Adrenal gland (tissue), 12 donors: ENCODE data around the gene CDIP1. TPM values are rescaled to one million over a fixed set of nuclear protein-coding genes. Genes with fewer than 3 reads are reported as not detected.

Experiments used
- DNase-seq, 7 donors: peaks; one replicate each; pipeline ENCODE4 v3.0.0-alpha.2; 2019 to 2020
- H3K27ac ChIP-seq, 5 donors: fragments of 200-600 bp; sonication (generic) in 4 of 5; 1 replicate in 3 of 5; 2 replicates in 2 of 5; pipeline versions ENCODE4 v1.5.1 to v1.8.0; 2016 to 2020; ENCODE audit warnings: mild to moderate bottlenecking in 1 of 5
- H3K27me3 ChIP-seq: fragments of 200-600 bp; 2 replicates; pipeline ENCODE4 v1.8.0; 2021
- H3K36me3 ChIP-seq, 2 donors: fragments of 200-600 bp; replicated peaks in 1 of 2; 1 replicate in 1 of 2; 2 replicates in 1 of 2; pipeline versions ENCODE4 v1.5.1 to v1.8.0; 2018 to 2022
- H3K4me1 ChIP-seq, 2 donors: fragments of 200-600 bp; replicated peaks in 1 of 2; 1 replicate in 1 of 2; 2 replicates in 1 of 2; pipeline versions ENCODE4 v1.5.1 to v1.8.0; 2018 to 2021
- H3K4me3 ChIP-seq, 4 donors: fragments of 200-600 bp; sonication (generic) in 3 of 4; one replicate each; pipeline ENCODE4 v1.5.1; 2016 to 2018
- H3K9me3 ChIP-seq, 3 donors: fragments of 200-600 bp; sonication (generic) in 1 of 3; replicated peaks in 1 of 3; 1 replicate in 2 of 3; 2 replicates in 1 of 3; pipeline versions ENCODE4 v1.5.1 to v1.8.0; 2016 to 2021
- CTCF ChIP-seq, 6 experiments: fragments of 450-650 bp in 4 of 6; fragments of 200-600 bp in 2 of 6; sonication (generic) in 1 of 6; IDR thresholded peaks; 1 replicate in 5 of 6; 2 replicates in 1 of 6; pipeline versions ENCODE4 v1.5.1 to v1.8.0; 2016 to 2021; ENCODE audit warnings: antibody characterized with exemption in 6 of 6, mild to moderate bottlenecking in 2 of 6, moderate library complexity in 1 of 6
- POLR2A ChIP-seq, 2 donors: fragments of 450-650 bp; IDR thresholded peaks; one replicate each; pipeline ENCODE4 v1.6.1; 2017; ENCODE audit warnings: antibody characterized with exemption in 2 of 2, mild to moderate bottlenecking in 2 of 2, moderate library complexity in 1 of 2
- WGBS, 4 donors: extraction: QIAGEN DNeasy Blood & Tissue Kit in 2 of 4; methylation state at CpG; one replicate each; pipeline versions ENCODE4 v1.1.5 to v1.1.7; 2013 to 2017; 5-methylcytosine and 5-hydroxymethylcytosine counted together
- intact Hi-C, 2 donors: fragments of 100-400 bp; cut with DNase I; formaldehyde crosslinking; loops; one replicate each; pipeline versions ENCODE4 v1.14.1 to v1.15.0; 2022 to 2023
- polyA plus RNA-seq, 3 donors: library from polyadenylated mRNA; stranded (reverse); fragments of 200-250 nt in 2 of 3; fragments of 350-450 nt in 1 of 3; fragmentation: Illumina TruSeq in 1 of 3; extraction: RNeasy Lipid Tissue Mini Kit (QIAGEN cat#74804) in 1 of 3; gene quantifications; one replicate each; pipeline ENCODE4 v1.2.3, GENCODE V29; 2013 to 2014
- total RNA-seq, 9 donors: library from RNA; depleted of rRNA in 4 of 9; stranded (reverse); fragments of >200 nt in 4 of 9; fragments of 120-200 nt in 1 of 9; fragmentation: NEBNext Ultra II Directional in 1 of 9; extraction: Animal tissue kit (Norgen Biotek cat#: 25700) in 1 of 9; gene quantifications; one replicate each; pipeline versions ENCODE4 v1.1.0 to v1.2.4, GENCODE V29; 2013 to 2023
- donor health status: healthy with polysubstance abuse.
- donor health status: Bipolar disorder and iron deficiency.
- donor health status: DM: yes; HTN: yes; CAD: no.
- donor health status: DM: no; HTN: no; CAD: no.
- donor health status: DM: no; HTN: no; CAD: no.
- donor health status: DM: yes; HTN: yes; CAD: no.

CDIP1 gene
- total and polyA plus RNA-seq, 12 donors: 23.6 to 68.0 (median 42.2) TPM

- Histone ChIP-seq H3K4me1 (no peaks in the 10 kb centered on the region), H3K36me3 (no peaks in the 10 kb centered on the region), H3K9me3 (no peaks in the 10 kb centered on the region), H3K4me3 (no peak overlapping the region), H3K27ac (no peak overlapping the region), H3K27me3 (no peaks in the 10 kb centered on the region)
- 54 to 75% (median 68%) methylated on average over 9 of the region's 9 CpGs for WGBS, 4 donors
- intact Hi-C loops: no loop called here
- TF ChIP-seq CTCF (IDR thresholded peaks at IDR 0.05): no peak
- TF ChIP-seq POLR2A (IDR thresholded peaks at IDR 0.05): no peak
- no peak for DNase-seq
Observed at GRCh38 chr16:4561596-4561995, 23.0 kb upstream of the CDIP1 start.

- Histone ChIP-seq H3K36me3 (no peaks in the 10 kb centered on the region), H3K9me3 (no peaks in the 10 kb centered on the region), H3K4me3 (no peak overlapping the region), H3K27me3 (no peaks in the 10 kb centered on the region), H3K4me1 (no peaks in the 10 kb centered on the region), H3K27ac (no peak overlapping the region)
- DNase-seq: no peak
- WGBS, 4 donors: 66 to 84% (median 78%) methylated on average over 10 of the region's 10 CpGs
- intact Hi-C loops: no loop called here
- TF ChIP-seq CTCF (IDR thresholded peaks at IDR 0.05) (no peak), POLR2A (IDR thresholded peaks at IDR 0.05) (no peak)
Observed at GRCh38 chr16:4557973-4558372, 19.4 kb upstream of the CDIP1 start.

- H3K36me3 ChIP-seq: no peaks in the 10 kb centered on the region
- intact Hi-C loops: no loop called here
- no peaks in the 10 kb centered on the region for H3K27me3 ChIP-seq
- H3K27ac ChIP-seq: no peak overlapping the region
- H3K4me1 ChIP-seq: no peaks in the 10 kb centered on the region
- 86 to 91% (median 90%) methylated on average over 11 to 14 of the region's 14 CpGs for WGBS, 4 donors
- no peak for DNase-seq
- H3K4me3 ChIP-seq: no peak overlapping the region
- TF ChIP-seq CTCF (IDR thresholded peaks at IDR 0.05): no peak
- TF ChIP-seq POLR2A (IDR thresholded peaks at IDR 0.05): no peak
- H3K9me3 ChIP-seq: no peaks in the 10 kb centered on the region
Observed at GRCh38 chr16:4556580-4556979, 18.0 kb upstream of the CDIP1 start.

- Histone ChIP-seq H3K36me3 (no peaks in the 10 kb centered on the region), H3K27me3 (no peaks in the 10 kb centered on the region), H3K4me1 (no peaks in the 10 kb centered on the region), H3K9me3 (no peaks in the 10 kb centered on the region), H3K27ac (no peak within 1 kb of the TSS), H3K4me3 (no peak within 1 kb of the TSS)
- intact Hi-C loops: no loop called here
- DNase-seq: peak in 1 of 7 donors; percentile 19
- WGBS, 4 donors: 65 to 83% (median 71%) methylated on average over 3 to 4 of the region's 4 CpGs
- TF ChIP-seq CTCF (IDR thresholded peaks at IDR 0.05) (no peak), POLR2A (IDR thresholded peaks at IDR 0.05) (no peak)
Observed at GRCh38 chr16:4556112-4556511, 17.5 kb upstream of the CDIP1 start, which contains the start of gene C16orf96. C16orf96 (plus strand) TSS chr16:4556340; CDS start chr16:4556490, 150 bp downstream.
